Keratinocyte (primary cell): ENCODE data around the gene MRTFA. TPM values are rescaled to one million over a fixed set of nuclear protein-coding genes. Genes with fewer than 3 reads are reported as not detected.

Experiments
- DNase-seq: peaks from one replicate; pipeline ENCODE4 v3.0.0-alpha.2; 2011; ENCODE audit warnings: low read depth, missing footprints, low spot score
- FAIRE-seq: peaks from 2 replicates; lab custom pipeline; 2011; peaks lifted over from hg19 to GRCh38; lab: Jason Lieb, UNC
- H2AFZ ChIP-seq: 2 replicates; pipeline ENCODE4 v1.6.0; 2012; ENCODE audit warnings: low read length, control low read depth, inconsistent platforms; ENCODE audit not compliant: control insufficient read depth
- H3K27ac ChIP-seq: 2 replicates; pipeline ENCODE4 v1.5.1; 2011; ENCODE audit warnings: low read length; ENCODE audit not compliant: control insufficient read depth, insufficient read depth
- H3K27me3 ChIP-seq: 3 replicates; pipeline ENCODE4 v1.6.0; 2011; ENCODE audit warnings: low read length; ENCODE audit not compliant: control insufficient read depth, insufficient read depth; ENCODE audit errors: extremely low read depth
- H3K36me3 ChIP-seq, 2 experiments: 2 replicates in 1 of 2; 3 replicates in 1 of 2; pipeline ENCODE4 v1.5.1; 2011; ENCODE audit warnings: low read length in 2 of 2, mild to moderate bottlenecking in 1 of 2; ENCODE audit not compliant: control insufficient read depth in 2 of 2, insufficient read depth in 2 of 2; ENCODE audit errors: extremely low read depth in 1 of 2
- H3K4me1 ChIP-seq: 3 replicates; pipeline ENCODE4 v1.5.1; 2011; ENCODE audit warnings: low read length; ENCODE audit not compliant: control insufficient read depth, insufficient read depth; ENCODE audit errors: extremely low read depth
- H3K4me2 ChIP-seq: 3 replicates; pipeline ENCODE4 v1.6.0; 2011; ENCODE audit warnings: low read depth, low read length; ENCODE audit not compliant: control insufficient read depth, insufficient read depth; ENCODE audit errors: extremely low read depth
- H3K4me3 ChIP-seq, 3 experiments: fragments of 200-600 bp in 1 of 3; sonication (generic) in 1 of 3; 2 replicates in 2 of 3; 3 replicates in 1 of 3; pipeline ENCODE4 v1.5.1; 2011 to 2016; ENCODE audit warnings: low read length in 3 of 3, mild to moderate bottlenecking in 3 of 3, control low read depth in 2 of 3, inconsistent platforms in 1 of 3, low read depth in 1 of 3, mixed read lengths in 1 of 3, mixed run types in 1 of 3, moderate library complexity in 1 of 3; ENCODE audit not compliant: control insufficient read depth in 2 of 3, insufficient read depth in 2 of 3; ENCODE audit errors: extremely low read depth in 1 of 3
- H3K79me2 ChIP-seq: 2 replicates; pipeline ENCODE4 v1.6.0; 2012; ENCODE audit warnings: low read length; ENCODE audit not compliant: control insufficient read depth, insufficient read depth
- H3K9ac ChIP-seq: 3 replicates; pipeline ENCODE4 v1.6.0; 2011; ENCODE audit warnings: low read length; ENCODE audit not compliant: control insufficient read depth, insufficient read depth; ENCODE audit errors: extremely low read depth
- H3K9me1 ChIP-seq: 3 replicates; pipeline ENCODE4 v1.6.0; 2011; ENCODE audit warnings: low read length; ENCODE audit not compliant: control insufficient read depth, insufficient read depth; ENCODE audit errors: extremely low read depth
- H3K9me3 ChIP-seq: 2 replicates; pipeline ENCODE4 v1.5.1; 2012; ENCODE audit warnings: low read depth, low read length; ENCODE audit not compliant: control insufficient read depth
- H4K20me1 ChIP-seq: 3 replicates; pipeline ENCODE4 v1.6.0; 2011; ENCODE audit warnings: low read length; ENCODE audit not compliant: control insufficient read depth, insufficient read depth; ENCODE audit errors: extremely low read depth
- CTCF ChIP-seq, 3 experiments: IDR thresholded peaks in 1 of 3; conservative IDR thresholded peaks in 1 of 3; optimal IDR thresholded peaks in 1 of 3; 2 replicates in 2 of 3; 3 replicates in 1 of 3; pipeline versions ENCODE3 to v1.5.1; 2011; ENCODE audit warnings: low read length in 3 of 3, mild to moderate bottlenecking in 3 of 3, moderate library complexity in 2 of 3, control low read depth in 1 of 3, inconsistent platforms in 1 of 3; ENCODE audit not compliant: insufficient read depth in 2 of 3; ENCODE audit errors: extremely low read depth in 1 of 3
- EZH2 ChIP-seq: IDR thresholded peaks from one replicate; pipeline ENCODE4 v1.6.1; 2012; ENCODE audit warnings: inconsistent platforms, mild to moderate bottlenecking, low read length, moderate library complexity
- dilution Hi-C: fragments of 300-500 bp; cut with MboI; formaldehyde crosslinking; loops from one replicate; pipeline ENCODE4 v1.7.0; 2020; ENCODE audit warnings: low sequenced_read_pairs; ENCODE audit not compliant: extremely low pct_ligation_motif_present
- polyA plus RNA-seq, 5 experiments: library from polyadenylated mRNA; depleted of rRNA in 3 of 5; stranded (reverse) in 3 of 5; stranded (forward) in 1 of 5; unstranded in 1 of 5; fragments of >200 nt; gene quantifications; 1 replicate in 1 of 5; 2 replicates in 3 of 5; 3 replicates in 1 of 5; pipeline versions ENCODE4 v1.2.1 to v1.2.3, GENCODE V29; 2011 to 2012; ENCODE audit warnings: missing spikeins in 2 of 5, low read depth in 1 of 5, low replicate concordance in 1 of 5

Gene MRTFA
- polyA plus RNA-seq, 1 donor (not counting 4 experiments of a cell fraction or from before 2014, with no cell fraction given): 6.5 TPM

DNA sequence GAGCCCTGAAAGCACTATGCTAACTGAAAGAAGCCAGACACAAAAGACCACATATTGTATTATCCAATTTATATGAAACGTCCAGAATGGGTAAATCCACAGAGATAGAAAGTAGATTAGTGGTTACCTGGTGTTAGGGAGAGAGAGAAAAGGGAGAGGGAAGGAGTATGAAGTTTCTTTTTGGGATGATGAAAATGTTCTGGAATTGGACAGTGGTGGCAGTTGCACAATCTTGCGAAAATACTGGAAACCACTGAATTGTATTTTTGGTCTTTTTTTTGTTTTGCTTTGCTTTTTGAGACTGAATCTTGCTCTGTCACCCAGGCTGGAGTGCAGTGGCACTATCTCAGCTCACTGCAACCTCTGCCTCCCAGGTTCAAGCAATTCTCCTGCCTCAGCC, 63.5 kb downstream of the MRTFA start:
- Histone ChIP-seq H3K4me2 (no peak overlapping the region), H3K9me1 (no peaks in the 10 kb centered on the region), H3K79me2 (peaks cover 77% of the 10 kb centered on the region), H3K4me1 (peaks cover 13% of the 10 kb centered on the region), H3K36me3 (no peaks in the 10 kb centered on the region), H3K9me3 (no peaks in the 10 kb centered on the region), H3K27ac (no peak overlapping the region), H3K4me3 (no peak overlapping the region), H2AFZ (no peak overlapping the region), H4K20me1 (no peaks in the 10 kb centered on the region), H3K27me3 (no peaks in the 10 kb centered on the region), H3K9ac (no peak overlapping the region)
- DNase-seq (no peak), FAIRE-seq (no peak)
- TF ChIP-seq EZH2 (no peak), CTCF (optimal IDR thresholded peaks at IDR 0.05 in 1 of 3, IDR thresholded peaks at IDR 0.05 in 1 of 3, conservative IDR thresholded peaks at IDR 0.05 in 1 of 3; ENCODE audit: extremely low read depth in 1 of 3, insufficient read depth in 2 of 3, low read length in 3 of 3) (no peak)
- dilution Hi-C loops: no loop called here

GRCh38 chr22:40571887-40572286, 64.6 kb downstream of the MRTFA start:
- peaks cover 73% of the 10 kb centered on the region for H3K79me2 ChIP-seq
- dilution Hi-C loops: no loop called here
- H4K20me1 ChIP-seq: no peaks in the 10 kb centered on the region

More at GRCh38 chr22:40571887-40572286, 64.6 kb downstream of the MRTFA start:
- Histone ChIP-seq H3K4me2 (no peak overlapping the region), H3K36me3 (no peaks in the 10 kb centered on the region), H3K9ac (no peak overlapping the region), H3K4me3 (no peak overlapping the region), H3K27me3 (no peaks in the 10 kb centered on the region), H2AFZ (no peak overlapping the region), H3K9me1 (no peaks in the 10 kb centered on the region), H3K4me1 (peaks cover 24% of the 10 kb centered on the region), H3K9me3 (no peaks in the 10 kb centered on the region), H3K27ac (no peak overlapping the region)
- DNase-seq: no peak
- no peak for FAIRE-seq
- TF ChIP-seq CTCF (optimal IDR thresholded peaks at IDR 0.05 in 1 of 3, IDR thresholded peaks at IDR 0.05 in 1 of 3, conservative IDR thresholded peaks at IDR 0.05 in 1 of 3; ENCODE audit: extremely low read depth in 1 of 3, insufficient read depth in 2 of 3, low read length in 3 of 3) (no peak), EZH2 (no peak)
